CD14-positive monocyte (primary cell): ENCODE measurements around the gene USP48. TPM values are rescaled to one million over a fixed set of nuclear protein-coding genes. Genes with fewer than 3 reads are reported as not detected.

Experiments used
- DNase-seq, 3 donors: peaks; one replicate each; pipeline ENCODE4 v3.0.0-alpha.2; 2011 to 2022
- H2AFZ ChIP-seq: 2 replicates; pipeline ENCODE4 v1.6.0; 2012; ENCODE audit warnings: mild to moderate bottlenecking, low read depth, low read length, inconsistent platforms; ENCODE audit not compliant: insufficient read depth, poor library complexity, severe bottlenecking
- H3K27ac ChIP-seq, 2 donors: 1 replicate in 1 of 2; 2 replicates in 1 of 2; pipeline ENCODE4 v1.5.1; 2012 to 2013; ENCODE audit warnings: low read length in 2 of 2, control low read depth in 1 of 2, inconsistent platforms in 1 of 2, low read depth in 1 of 2, mild to moderate bottlenecking in 1 of 2
- H3K27me3 ChIP-seq, 2 donors: one replicate each; pipeline versions ENCODE4 v1.6.0 to v1.6.1; 2011 to 2013; ENCODE audit warnings: low read length in 2 of 2; ENCODE audit not compliant: control insufficient read depth in 2 of 2, insufficient read depth in 2 of 2
- H3K36me3 ChIP-seq, 2 donors: replicated peaks in 1 of 2; 1 replicate in 1 of 2; 2 replicates in 1 of 2; pipeline versions ENCODE4 v1.5.1 to v1.6.1; 2012 to 2013; ENCODE audit warnings: low read length in 2 of 2, control low read depth in 1 of 2, inconsistent platforms in 1 of 2, mild to moderate bottlenecking in 1 of 2; ENCODE audit not compliant: insufficient read depth in 2 of 2, control insufficient read depth in 1 of 2
- H3K4me1 ChIP-seq, 2 donors: 1 replicate in 1 of 2; 2 replicates in 1 of 2; pipeline versions ENCODE4 v1.5.1 to v1.6.1; 2012 to 2013; ENCODE audit warnings: low read length in 2 of 2, control low read depth in 1 of 2, inconsistent platforms in 1 of 2, mild to moderate bottlenecking in 1 of 2, moderate library complexity in 1 of 2; ENCODE audit not compliant: insufficient read depth in 2 of 2, control insufficient read depth in 1 of 2
- H3K4me2 ChIP-seq: replicated peaks from 2 replicates; pipeline ENCODE3; 2012; ENCODE audit warnings: low read length, moderate library complexity, mild to moderate bottlenecking; ENCODE audit not compliant: poor library complexity, severe bottlenecking; ENCODE audit errors: extremely low read depth
- H3K4me3 ChIP-seq, 3 experiments: fragments of 200-600 bp in 1 of 3; sonication (generic) in 1 of 3; replicated peaks in 1 of 3; 1 replicate in 2 of 3; 2 replicates in 1 of 3; pipeline ENCODE4 v1.5.1; 2011 to 2013; ENCODE audit warnings: low read length in 3 of 3, mild to moderate bottlenecking in 3 of 3, control low read depth in 2 of 3, low read depth in 2 of 3, inconsistent platforms in 1 of 3, moderate library complexity in 1 of 3
- H3K79me2 ChIP-seq: 2 replicates; pipeline ENCODE4 v1.6.0; 2012; ENCODE audit warnings: mild to moderate bottlenecking, control low read depth, inconsistent platforms, low read length, moderate library complexity; ENCODE audit not compliant: insufficient read depth
- H3K9ac ChIP-seq: 2 replicates; pipeline ENCODE4 v1.6.0; 2017; ENCODE audit warnings: low read length, mild to moderate bottlenecking; ENCODE audit not compliant: insufficient read depth, poor library complexity, severe bottlenecking
- H3K9me3 ChIP-seq, 2 donors: replicated peaks in 1 of 2; 1 replicate in 1 of 2; 2 replicates in 1 of 2; pipeline versions ENCODE4 v1.5.1 to v1.6.1; 2012 to 2013; ENCODE audit warnings: low read length in 2 of 2, control low read depth in 1 of 2; ENCODE audit not compliant: control insufficient read depth in 1 of 2, insufficient read depth in 1 of 2
- H4K20me1 ChIP-seq: 2 replicates; pipeline ENCODE4 v1.6.0; 2012; ENCODE audit warnings: mild to moderate bottlenecking, low read length, control low read depth, moderate library complexity; ENCODE audit not compliant: insufficient read depth
- H3K27ac Mint-ChIP-seq, 7 donors: one replicate each; pipeline ENCODE4 v1.8.0; 2020; ENCODE audit warnings: mild to moderate bottlenecking in 7 of 7, mixed read lengths in 7 of 7, moderate library complexity in 6 of 7, inconsistent platforms in 2 of 7
- H3K27me3 Mint-ChIP-seq, 3 donors: one replicate each; pipeline ENCODE4 v1.8.0; 2021 to 2022; ENCODE audit warnings: low read depth in 3 of 3, mild to moderate bottlenecking in 3 of 3, mixed read lengths in 3 of 3, moderate library complexity in 3 of 3, inconsistent platforms in 1 of 3
- H3K36me3 Mint-ChIP-seq, 2 donors: one replicate each; pipeline ENCODE4 v1.8.0; 2020; ENCODE audit warnings: mixed read lengths in 2 of 2, inconsistent platforms in 1 of 2, mild to moderate bottlenecking in 1 of 2
- H3K4me1 Mint-ChIP-seq: one replicate; pipeline ENCODE4 v1.8.0; 2020; ENCODE audit warnings: mild to moderate bottlenecking, mixed read lengths
- H3K4me3 Mint-ChIP-seq, 2 donors: one replicate each; pipeline ENCODE4 v1.8.0; 2020; ENCODE audit warnings: mild to moderate bottlenecking in 2 of 2, mixed read lengths in 2 of 2, moderate library complexity in 1 of 2
- H3K9me3 Mint-ChIP-seq, 7 donors: one replicate each; pipeline ENCODE4 v1.8.0; 2020 to 2022; ENCODE audit warnings: mixed read lengths in 7 of 7, mild to moderate bottlenecking in 6 of 7, moderate library complexity in 6 of 7, inconsistent platforms in 2 of 7
- CTCF ChIP-seq: fragments of 200-600 bp; IDR thresholded peaks from one replicate; pipeline ENCODE4 v1.8.0; 2022; ENCODE audit warnings: antibody characterized with exemption, mild to moderate bottlenecking
- WGBS: methylation state at CpG from one replicate; pipeline ENCODE4 v1.1.5; 2013; ENCODE audit warnings: missing lambda C conversion rate; ENCODE audit not compliant: insufficient coverage; 5-methylcytosine and 5-hydroxymethylcytosine counted together
- intact Hi-C, 2 donors: fragments of 100-400 bp; cut with micrococcal nuclease; formaldehyde crosslinking; loops; one replicate each; pipeline versions ENCODE4 v1.15.0 to v1.15.1; 2023
- polyA plus RNA-seq, 3 donors: library from polyadenylated mRNA; depleted of rRNA in 1 of 3; unstranded in 2 of 3; stranded (reverse) in 1 of 3; fragments of 300-500 nt in 2 of 3; fragments of >200 nt in 1 of 3; fragmentation: Illumina TruSeq in 2 of 3; gene quantifications; 1 replicate in 2 of 3; 2 replicates in 1 of 3; pipeline ENCODE4 v1.2.3, GENCODE V29; 2012 to 2021

The USP48 gene
- polyA plus RNA-seq, 3 donors = 26.5 to 40.2 (median 34.3) TPM

GRCh38 chr1:21781815-21782348 lies 1.1 kb downstream of the USP48 start:
- Histone ChIP-seq H4K20me1 (peaks cover 25% of the 10 kb centered on the region), H3K4me2 (peak overlapping the region; percentile 77), H3K9me3 (no peaks in the 10 kb centered on the region), H2AFZ (peak overlapping the region; percentile 88), H3K4me3 (peak overlapping the region; percentile 83 to 92 (median 84)), H3K79me2 (peaks cover 61% of the 10 kb centered on the region), H3K4me1 (peaks cover 31 to 36% of the 10 kb centered on the region in 2 donors), H3K27ac (peak overlapping the region; percentile 79 to 99), H3K9ac (peak overlapping the region; percentile 92), H3K36me3 (no peaks in the 10 kb centered on the region), H3K27me3 (no peaks in the 10 kb centered on the region)
- no peak for TF ChIP-seq CTCF
- H3K27ac Mint-ChIP-seq = peak overlapping the region; percentile 94 to 100 (median 97)
- peaks cover 39% of the 10 kb centered on the region for H3K4me1 Mint-ChIP-seq
- peak overlapping the region; percentile 95 to 99 for H3K4me3 Mint-ChIP-seq
- H3K27me3 Mint-ChIP-seq = peaks cover 0 to 2% (median 0%) of the 10 kb centered on the region in 3 donors
- peaks cover 0 to under 1% (median 0%) of the 10 kb centered on the region in 7 donors for H3K9me3 Mint-ChIP-seq
- WGBS = 4% methylated on average over 7 of the region's 17 CpGs
- peak in 2 of 3 donors; percentile 30 to 60 for DNase-seq
- intact Hi-C loops = loop anchor here (2.0 to 10.0 kb wide), 3 partner anchors 13 to 243 kb away; no protein-coding TSS in a partner anchor
- peaks cover 0 to 2% of the 10 kb centered on the region in 2 donors for H3K36me3 Mint-ChIP-seq

- peak overlapping the region; percentile 44 for H3K4me2 ChIP-seq
These were observed 3.1 kb downstream of the USP48 start for GRCh38 chr1:21779613-21780521.

More at GRCh38 chr1:21779613-21780521, 3.1 kb downstream of the USP48 start:
- H3K9ac ChIP-seq = no peak overlapping the region
- peak overlapping the region; percentile 34 to 80 (median 68) for H3K27ac Mint-ChIP-seq
- TF ChIP-seq CTCF = no peak
- peaks cover 29% of the 10 kb centered on the region for H4K20me1 ChIP-seq
- H3K9me3 Mint-ChIP-seq = no peaks in the 10 kb centered on the region
- H3K4me3 Mint-ChIP-seq = peak overlapping the region in 1 of 2 donors; percentile 38
- H3K36me3 ChIP-seq = no peaks in the 10 kb centered on the region
- no peaks in the 10 kb centered on the region for H3K27me3 ChIP-seq
- no peaks in the 10 kb centered on the region for H3K9me3 ChIP-seq
- peaks cover 0 to 1% (median 0%) of the 10 kb centered on the region in 3 donors for H3K27me3 Mint-ChIP-seq
- H3K4me3 ChIP-seq = peak overlapping the region in 1 of 3 experiments; percentile 43
- H2AFZ ChIP-seq = no peak overlapping the region
- DNase-seq = peak in 2 of 3 donors; percentile 44 to 54
- H3K79me2 ChIP-seq = peaks cover 81% of the 10 kb centered on the region
- H3K4me1 ChIP-seq = peaks cover 47 to 51% of the 10 kb centered on the region in 2 donors
- intact Hi-C loops = loop anchor here (5.0 to 10.0 kb wide), 2 partner anchors 37 to 245 kb away; no protein-coding TSS in a partner anchor
- peaks cover 0 to 8% of the 10 kb centered on the region in 2 donors for H3K36me3 Mint-ChIP-seq
- H3K27ac ChIP-seq = peak overlapping the region in 1 of 2 donors; percentile 59
- H3K4me1 Mint-ChIP-seq = peaks cover 56% of the 10 kb centered on the region
- WGBS = no CpG with 5 or more reads among the region's 12 CpGs
